ENCODE results near the gene TAOK2.
"Not testable (repeated sequence)": the region's sequence is repeated elsewhere in the genome, so short reads cannot be mapped to it uniquely, and the experiment has no call there.

Gene TAOK2

DNA sequence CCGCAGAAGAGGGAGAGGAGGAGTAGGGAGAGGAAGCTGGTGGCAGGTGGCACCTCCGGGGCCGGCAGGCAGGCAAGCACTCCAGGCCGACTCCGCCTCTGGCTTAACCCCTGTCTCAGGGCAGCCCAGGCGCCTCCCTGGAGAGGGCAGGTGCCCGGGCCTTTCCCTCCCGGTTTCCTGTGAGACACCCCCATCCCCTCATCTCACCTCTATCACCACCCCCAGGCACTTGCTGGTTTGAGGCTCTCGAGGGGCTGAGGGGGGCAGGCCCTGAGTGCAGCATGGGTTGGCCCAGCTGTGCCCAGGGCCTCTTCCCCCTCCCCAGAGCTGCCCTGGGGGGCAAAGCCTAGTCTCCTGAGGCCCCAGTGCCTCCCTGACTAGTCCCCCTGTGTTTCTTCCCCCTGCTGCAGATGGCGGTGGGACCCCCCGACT is 31.2 kb downstream of the TAOK2 start:
- DNase-seq = no peak

DNA sequence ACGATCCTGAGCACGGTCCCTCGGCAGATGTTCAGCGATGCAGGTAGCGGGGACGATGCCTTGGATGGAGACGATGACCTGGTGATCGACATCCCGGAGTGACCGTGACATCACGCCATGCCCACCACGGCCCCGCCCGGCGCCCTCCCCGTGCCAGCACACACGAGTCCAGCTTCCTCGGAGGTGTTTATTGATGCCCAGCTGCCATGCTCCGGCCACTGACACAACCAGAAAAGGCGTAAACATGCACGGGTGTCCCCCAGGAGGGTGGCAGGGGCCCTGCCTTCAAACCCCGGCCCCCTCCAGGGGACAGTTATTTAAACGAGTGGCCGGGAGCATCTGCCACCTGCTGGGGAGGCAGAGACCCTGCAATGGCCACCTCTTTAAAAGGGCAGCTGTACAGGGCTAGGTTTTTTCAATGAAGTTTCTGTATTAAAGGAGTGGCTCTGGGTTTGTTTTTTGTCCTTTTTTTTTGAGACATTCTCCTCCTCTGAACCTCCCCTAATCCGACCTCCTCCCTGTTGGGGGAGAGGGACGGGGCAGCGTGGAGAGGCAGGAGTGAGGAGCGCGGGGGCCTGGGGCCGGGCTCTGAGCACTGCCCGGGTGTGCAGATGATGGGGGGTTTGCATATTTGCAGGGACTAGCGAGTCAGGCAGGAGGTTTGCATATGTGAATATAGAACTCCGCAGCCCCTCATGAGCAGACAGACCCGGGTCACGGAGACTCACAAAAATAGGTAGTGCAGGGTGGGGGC is 31.9 kb downstream of the TAOK2 start:
- DNase-seq = no peak

DNA sequence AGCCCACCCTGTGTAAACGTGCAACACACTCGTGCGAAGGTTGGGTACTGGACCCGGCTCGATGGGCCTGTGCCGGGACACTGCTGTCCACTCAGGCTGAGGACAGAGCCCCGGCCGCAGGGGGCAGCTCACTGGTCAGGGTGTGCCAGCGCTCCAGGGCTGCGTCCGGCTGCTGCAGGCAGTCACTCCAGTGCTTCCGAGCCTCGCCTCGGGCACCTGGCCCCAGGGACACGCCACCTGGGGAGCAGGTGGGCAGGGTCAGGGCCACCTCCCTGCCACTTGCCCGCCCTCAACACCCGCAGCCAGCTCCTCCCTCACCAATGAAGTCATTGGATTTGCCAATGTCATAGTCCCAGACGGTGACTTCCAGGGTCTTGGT is 32.4 kb downstream of the TAOK2 start:
- DNase-seq = no peak

DNA sequence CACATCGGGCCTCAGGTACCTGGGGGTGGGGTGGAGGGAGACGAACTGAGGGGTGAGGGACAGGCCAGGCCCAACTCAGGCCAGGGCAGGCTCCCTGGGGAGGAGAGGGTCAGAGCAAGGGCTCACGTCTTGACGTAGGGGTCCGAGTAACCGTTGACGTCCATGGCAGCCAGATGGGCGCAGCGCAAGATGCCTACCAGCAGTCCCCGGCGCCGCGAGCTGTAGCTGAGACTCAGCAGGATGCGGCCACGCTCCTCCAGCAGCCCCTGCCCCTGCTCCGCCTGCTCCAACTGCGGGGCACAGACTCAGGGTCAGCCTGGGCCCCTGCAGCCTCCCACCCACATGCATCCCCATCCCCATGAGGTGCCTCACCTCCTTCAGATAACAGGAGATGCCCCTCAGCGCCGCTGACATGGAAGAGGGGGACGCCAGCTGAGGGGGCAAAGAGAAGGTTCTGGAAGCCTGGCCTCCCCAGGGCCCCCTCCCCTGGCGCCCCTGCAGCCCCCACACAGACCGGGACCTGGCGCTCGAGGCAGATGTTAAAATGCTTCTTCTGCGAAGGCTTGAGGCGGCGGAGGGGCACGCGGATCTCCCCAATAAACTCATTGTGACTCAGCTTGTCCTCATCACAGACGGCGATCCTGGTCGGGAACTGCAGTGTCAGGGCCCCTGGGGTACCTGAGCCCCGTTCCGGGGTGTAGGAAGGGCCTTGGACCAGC is 33.1 kb downstream of the TAOK2 start:
- no peak for DNase-seq

DNA sequence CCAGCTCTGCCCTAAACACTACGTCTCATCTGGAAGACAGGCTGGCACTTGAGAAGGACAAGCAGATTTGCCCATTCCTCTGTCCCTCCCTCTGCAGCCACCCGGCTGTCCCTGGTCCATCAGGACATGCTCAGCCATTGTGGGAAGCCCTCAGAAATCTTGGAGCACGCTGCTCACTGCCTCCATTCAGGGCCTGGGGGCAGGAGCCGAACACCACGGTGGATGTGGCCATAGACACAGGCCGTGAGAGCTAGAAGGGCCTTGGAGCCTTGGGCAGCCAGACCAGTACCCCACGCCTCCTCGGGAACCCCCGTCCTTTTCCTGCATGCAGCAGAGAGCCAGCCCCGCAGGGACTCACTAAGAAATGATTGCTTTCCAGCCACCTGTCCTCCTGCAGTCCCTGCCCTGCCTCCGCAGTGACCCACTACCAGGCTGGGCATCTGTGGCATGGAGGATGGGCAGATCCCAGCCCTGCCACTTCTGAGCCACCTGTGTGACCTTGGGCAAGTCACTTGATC is 33.8 kb downstream of the TAOK2 start:
- DNase-seq = no peak

DNA sequence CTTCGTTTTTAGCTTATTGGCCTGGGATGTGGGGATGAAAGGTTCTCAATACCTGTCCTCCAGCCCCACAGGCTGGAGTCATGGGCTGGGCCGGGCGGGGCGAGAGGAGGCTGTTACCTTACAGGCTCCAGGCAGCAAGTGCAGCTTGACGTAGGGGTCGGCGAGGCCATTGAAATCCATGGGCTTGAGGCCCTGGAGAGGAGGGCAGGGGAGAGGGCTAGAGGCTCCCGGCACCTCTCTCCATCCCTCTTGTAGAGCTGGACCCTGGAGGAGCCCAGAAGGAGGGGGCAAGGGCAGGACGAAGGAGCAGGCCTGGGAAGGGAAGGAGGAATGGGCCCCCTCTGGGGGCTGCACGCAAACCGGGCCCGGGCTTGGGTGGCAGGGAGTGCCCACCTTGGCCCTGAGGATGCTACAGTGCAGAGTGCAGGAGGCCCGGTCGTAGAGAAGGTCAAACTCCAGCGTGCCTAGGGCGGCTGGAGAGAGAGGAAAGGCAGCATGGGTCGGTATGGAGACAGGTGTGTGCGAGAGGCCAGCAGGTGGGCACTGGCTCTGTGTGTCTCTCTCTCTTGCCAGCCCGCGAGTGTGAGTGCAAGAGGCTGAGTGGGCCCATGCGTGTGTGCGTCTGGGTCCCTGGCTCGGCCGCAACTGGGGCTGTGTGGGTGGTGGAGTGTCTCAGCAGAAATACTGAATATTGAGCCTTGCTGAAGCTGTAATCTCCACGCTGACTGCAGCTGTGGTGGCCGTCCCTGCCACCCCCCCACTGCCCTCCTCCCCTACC is 35.6 kb downstream of the TAOK2 start:
- no peak for DNase-seq

DNA sequence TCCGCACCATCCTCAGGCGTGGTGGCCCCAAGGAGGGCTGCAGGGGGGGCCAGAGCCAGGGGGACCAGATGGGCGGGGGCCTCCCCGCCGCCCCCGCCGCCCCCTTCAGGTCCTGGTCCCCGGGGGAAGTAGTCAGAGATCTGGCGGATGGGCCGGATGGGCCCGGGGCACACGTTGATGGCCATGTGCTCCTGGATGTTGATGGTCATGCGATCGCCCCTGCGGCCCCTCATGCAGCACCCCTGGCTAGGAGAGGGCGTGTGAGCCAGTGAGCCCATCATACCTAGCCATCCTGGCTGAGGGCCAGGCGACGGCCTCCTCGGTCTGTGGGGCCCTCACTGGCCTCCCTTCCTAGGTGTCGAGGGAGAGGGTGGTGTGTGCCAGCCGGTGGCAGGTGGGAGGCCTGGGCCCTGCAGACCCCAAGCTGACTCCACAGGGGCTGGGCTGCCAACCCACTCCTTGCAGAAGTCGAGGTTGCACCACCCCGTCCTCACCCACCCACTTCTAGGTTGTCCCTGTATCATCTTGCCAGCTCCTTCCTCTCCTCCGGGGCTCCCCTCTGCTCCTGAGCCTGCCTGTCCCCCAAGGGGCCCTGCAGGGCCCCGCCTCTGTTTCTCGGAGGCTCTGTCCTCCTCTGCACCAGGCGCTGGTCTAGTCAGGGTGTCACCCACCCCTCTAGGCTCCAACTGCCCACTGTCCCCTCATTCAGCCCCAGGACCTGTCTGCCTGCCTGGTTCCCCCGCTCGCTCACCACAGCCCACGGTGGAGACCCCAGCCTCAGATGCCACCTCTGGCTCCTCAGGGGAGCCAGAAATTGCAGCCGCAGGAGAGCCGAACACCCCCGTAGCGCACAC is 36.5 kb downstream of the TAOK2 start:
- DNase-seq = no peak

DNA sequence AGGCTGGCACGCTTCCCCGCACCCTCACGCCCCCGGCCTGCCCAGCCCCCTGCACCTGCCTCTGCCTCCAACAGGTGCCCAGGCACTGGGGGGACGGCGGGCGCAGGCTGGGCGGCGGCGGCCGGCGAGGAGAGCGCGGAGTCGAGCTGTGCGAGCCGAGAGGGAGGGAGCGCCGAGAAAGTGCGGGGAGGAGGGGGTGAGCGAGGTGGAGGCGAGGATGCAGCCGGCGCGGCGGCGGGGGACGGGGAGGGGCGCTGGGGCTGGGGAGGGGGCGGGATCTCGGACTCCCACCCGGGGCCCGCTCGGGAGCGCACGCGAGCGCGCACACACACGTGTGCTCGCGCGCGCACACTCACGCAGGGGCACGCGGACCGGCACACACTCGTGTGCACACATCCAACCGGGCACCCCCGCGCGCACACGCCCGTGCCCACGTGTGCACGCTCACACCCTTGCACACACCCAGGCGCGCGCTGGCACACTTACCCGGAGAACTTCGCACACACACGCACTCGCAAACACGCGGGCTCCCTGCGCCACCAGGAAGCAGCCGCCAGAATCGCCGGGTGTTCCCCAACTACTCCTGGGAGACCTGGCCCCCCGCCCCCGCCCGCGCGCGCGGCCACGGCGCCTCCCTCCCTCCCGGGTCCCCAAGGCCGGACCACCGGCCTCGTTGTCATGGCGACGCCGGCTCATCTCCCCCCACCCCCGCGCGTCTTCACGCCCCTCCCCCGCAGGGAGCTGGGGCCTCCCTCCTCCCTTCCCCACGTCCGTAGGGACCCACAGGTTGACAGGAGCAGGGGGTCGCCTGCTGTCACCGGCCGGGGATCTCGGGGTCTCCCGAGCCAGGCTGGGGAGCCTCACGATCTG is 37.4 kb downstream of the TAOK2 start, which contains the start of gene DOC2A:
Gene DOC2A, minus strand, starts transcription at position 184 of the 870 bp plus-strand sequence. CDS start 805 bp downstream, outside the sequence.
- no peak for DNase-seq

DNA sequence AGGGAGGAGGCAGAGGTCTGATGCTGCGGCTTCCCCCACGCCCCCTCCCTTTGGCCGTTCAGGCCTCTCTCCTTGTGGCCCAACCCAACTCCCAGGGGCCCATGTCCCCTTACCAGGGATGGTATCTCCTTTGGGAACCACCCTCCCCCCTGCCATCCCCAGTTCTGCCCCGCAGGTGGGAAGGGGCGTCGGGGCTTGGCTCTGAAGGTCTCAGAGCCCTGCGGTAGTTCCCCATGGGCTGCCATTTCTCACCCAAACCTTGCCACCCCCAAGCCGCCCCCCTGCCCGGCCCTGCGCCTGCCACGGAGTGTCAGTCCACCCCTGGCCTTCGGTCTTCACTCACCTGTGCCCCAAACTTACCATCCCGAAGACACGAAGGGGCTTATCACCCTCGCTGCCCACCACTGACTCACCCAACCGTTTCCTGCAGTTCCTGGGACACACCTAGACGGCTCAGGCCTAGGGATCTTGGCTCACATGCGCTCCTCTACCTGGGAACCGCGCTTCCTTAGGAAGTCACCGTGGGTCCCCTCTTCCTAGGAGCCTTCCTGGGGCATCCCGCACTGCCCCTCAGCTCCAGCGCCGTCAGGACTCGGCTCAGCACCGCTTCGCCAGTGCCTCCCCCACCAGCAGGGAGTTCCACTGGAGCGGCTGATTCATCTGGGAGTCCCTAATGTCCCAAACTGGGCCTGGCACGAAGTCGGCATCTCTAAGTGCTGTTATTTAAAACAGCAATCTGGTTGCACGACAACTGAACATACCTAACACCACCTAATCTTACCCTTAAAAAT is 38.2 kb downstream of the TAOK2 start:
- no peak for DNase-seq

DNA sequence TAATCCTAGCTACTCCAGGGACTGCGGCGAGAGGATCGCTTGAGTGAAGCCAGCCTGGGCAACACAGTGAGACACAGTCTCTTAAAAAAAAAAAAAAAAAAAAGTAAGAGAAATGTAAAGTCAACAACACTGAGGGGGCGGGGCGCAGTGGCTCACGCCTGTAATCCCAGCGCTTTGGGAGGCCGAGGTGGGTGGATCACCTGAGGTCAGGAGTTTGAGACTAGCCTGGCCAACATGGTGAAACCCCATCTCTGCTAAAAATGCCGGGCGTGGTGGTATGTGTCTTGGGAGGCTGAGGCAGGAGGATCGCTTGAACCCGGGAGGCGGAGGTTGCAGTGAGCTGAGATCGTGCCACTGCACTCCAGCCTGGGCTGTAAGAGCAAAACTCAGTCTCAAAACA is 38.9 kb downstream of the TAOK2 start:
- not testable (repeated sequence) for DNase-seq

DNA sequence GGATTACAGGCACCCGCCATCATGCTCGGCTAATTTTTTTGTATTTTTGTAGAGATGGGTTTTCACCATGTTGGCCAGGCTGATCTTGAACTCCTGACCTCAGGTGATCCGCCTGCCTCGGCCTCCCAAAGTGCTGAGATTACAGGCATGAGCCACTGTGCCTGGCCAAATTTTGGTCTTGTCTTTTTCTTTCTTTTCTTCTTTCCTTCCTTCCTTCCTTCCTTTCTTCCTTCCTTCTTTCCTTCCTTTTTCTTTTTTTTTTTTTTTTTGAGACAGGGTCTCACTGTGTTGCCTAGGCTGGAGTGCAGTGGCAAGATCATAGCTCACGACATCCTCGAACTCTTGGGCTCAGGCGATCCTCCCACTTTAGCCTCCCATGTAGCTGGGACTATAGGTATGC is 41.8 kb downstream of the TAOK2 start:
- not testable (repeated sequence) for DNase-seq

DNA sequence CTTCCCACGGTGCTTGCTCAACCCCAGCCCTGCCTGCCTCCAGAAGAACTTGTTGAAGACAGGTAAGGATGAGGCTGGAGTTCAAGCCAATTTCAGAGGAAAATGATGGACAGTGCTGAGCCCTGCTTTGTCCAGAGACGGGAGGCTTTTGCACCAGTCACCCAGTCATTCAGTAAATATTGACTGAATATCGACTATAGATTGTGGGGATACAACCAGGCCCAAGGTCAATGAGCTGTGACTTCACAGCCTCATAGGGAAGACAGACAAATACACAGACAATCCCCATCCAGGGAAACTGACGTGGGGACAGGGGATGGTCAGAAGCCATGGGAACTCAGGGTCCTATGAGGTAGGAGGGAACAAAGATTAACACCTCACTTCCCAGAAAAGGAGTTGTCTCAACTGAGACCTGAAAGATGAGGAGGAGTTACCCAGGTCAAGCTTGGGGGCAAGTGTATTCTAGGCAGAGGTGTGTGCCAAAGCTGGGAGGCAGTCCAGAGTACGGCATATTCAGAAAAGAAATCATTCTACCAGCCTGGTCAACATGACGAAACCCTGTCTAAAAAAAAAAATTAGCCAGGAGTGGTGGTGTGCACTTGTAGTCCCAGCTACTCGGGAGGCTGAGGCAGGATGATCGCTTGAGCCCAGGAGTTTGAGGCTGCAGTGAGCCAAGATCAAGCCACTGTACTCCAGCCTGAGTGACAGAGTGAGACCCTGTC is 43.0 kb downstream of the TAOK2 start:
- DNase-seq = no peak

DNA sequence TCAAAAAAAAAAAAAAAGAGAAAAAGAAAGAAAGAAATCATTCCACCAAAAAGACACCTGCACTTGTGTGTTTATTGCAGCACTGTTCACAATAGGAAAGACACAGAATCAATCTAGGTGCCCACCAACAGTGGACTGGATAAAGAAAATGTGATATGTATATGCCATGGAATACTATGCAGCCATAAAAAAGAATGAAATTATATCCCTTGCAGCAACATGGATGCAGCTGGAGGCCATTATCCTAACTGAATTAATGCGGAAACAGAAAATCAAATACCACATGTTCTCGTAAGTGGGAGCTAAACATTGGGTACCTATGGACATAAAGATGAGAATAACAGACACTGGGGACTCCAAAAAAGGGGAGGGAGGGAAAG is 43.6 kb downstream of the TAOK2 start:
- no peak for DNase-seq

DNA sequence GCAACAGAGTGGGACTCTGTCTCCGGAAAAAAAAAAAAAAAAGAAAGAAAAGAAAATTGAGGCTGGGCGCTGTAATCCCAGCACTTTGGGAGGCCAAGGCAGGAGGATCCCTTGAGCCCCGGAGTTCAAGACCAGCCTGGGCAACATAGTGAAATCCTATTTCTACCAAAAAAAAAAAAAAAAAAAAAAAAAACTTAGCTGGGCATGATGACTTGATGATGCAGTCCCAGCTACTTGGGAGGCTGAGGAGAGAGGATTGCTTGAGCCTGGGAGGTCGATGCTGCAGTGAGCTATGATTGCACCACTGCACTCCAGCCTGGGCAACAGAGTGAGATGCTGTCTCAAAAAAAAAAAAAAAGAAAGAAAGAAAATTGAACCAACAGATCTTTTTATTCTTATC is 44.3 kb downstream of the TAOK2 start:
- not testable (repeated sequence) for DNase-seq

DNA sequence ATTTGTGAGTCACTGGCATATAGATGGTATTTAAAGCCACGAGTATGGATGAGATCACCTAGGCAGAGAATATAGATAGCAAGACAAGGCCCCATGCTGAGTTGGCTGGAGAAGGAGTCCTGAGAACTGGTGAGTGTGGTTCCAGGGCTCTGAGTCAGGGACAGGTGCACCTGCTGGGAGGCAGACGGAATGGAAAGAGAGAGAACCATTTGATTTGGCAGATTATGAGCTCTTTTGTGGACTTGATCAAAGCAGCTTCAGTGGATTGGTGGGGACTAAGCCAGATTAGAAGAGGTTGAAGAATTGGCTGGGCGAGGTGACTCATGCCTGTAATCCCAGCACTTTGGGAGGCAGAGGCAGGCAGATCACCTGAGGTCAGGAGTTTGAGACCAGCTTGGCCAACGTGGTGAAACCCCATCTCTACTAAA is 45.1 kb downstream of the TAOK2 start:
- DNase-seq = no peak

DNA sequence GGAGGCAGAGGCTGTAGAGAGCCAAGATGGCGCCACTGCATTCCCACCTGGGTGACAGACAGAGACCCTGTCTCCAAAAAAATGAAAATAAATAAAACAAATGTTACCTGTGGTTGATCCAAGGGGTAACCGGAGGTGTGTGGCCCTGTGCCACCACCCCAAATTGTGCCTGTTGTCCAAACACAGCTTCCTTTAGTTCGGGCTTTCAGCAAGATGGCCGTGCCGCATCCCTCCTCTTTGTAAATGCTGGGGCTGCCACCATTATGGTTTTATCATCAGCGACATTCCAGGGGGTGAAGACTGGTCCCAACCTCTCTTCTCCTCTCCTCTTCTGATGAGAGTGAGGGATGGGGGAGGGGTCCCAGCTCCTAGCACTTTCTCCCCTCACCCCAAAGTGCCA is 49.2 kb downstream of the TAOK2 start, which contains the start of gene C16orf92:
Gene C16orf92, plus strand, starts transcription at position 312 of the 400 bp plus-strand sequence. CDS start 143 bp downstream, outside the sequence.
- DNase-seq = no peak

DNA sequence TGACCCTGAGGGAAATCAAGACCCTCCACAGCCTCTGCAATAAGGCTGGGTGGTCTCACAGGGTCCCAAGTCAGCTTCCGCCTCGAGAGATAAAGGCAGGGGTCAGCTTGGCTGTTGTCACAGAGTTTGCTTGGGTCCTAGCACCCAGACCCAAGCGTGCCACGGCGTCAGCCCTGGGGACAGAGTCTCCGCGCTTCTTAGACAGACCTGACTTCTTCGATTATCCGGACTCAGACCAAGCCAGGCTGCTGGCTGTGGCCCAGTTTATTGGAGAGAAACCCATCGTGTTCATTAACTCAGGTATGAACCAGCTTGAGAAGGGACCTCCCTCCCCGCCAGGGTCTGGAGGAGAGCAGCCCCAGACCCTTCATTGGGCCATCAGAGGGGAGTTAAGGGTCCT is 49.9 kb downstream of the TAOK2 start:
- DNase-seq = no peak

DNA sequence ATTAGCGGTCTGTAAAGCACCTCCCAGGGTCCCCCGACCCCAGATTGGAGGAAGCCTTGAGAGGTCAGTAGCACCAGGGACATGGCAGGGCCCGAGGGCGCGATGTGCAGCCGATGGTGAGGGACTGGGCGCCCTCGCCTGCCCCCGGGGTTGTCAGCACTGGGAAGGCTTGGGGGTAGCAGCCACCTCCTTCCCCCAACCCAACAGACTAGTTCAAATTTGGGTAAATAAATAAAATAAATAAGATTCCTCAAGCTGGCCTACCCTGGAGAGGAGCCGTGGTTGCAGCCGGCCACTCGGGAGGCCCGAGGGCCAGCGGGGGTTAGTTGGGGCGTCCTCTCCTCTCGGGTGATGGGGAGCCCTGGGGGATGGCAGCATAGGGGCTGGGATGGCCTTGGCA is 50.8 kb downstream of the TAOK2 start:
- no peak for DNase-seq

DNA sequence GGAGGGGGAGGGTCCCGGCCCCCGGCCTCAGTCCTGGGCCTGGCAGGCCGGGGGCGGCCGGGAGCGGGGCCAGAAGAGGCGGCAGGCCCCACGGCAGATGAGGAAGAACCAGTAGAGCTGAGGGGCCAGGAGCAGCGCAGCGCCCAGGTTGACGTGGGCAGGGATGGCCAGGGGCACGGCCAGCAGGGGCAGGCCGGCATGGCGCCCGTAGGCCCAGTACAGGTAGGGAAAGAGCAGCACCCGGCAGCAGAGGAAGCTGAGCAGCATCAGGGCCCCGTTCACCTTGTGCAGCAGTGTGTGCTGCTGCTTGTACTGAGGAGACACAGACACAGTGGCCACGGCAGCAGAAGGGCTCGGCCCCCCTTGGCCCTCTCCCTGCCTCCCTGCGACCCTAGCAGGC is 51.5 kb downstream of the TAOK2 start:
- DNase-seq = no peak

DNA sequence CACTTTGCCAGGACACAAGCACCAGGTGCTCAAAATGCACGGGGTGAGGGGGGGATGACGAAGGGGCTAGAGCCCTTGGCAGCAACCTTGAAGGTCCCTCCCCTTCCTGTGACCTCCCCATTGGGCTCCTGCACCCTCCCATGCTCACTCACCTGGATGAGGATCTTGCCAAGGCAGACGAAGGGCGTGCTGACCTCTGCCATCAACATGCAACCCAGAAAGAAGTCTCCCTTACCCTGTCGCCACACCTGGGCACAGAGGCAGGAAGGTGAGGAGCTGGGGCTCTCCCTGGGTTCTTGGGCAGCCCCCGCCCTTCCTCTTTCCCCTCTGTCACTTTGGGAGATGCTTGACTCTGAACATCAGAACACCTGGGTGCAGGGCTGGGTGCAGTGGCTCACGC is 51.9 kb downstream of the TAOK2 start:
- no peak for DNase-seq

All from activated CD8-positive, alpha-beta memory T cell treated with anti-CD3 and anti-CD28 coated beads, Interleukin-2, amount 50 U/mL, for 4 hours (primary cell).